Measurements from ENCODE around the gene ANKRD33B. TPM values are rescaled to one million over a fixed set of nuclear protein-coding genes. Genes with fewer than 3 reads are reported as not detected.

The ANKRD33B gene
- total RNA-seq, 1 donor from 2014 or later, result 0.84 TPM

GRCh38 chr5:10671041-10672008 lies 107.5 kb downstream of the ANKRD33B start:
- H3K27ac Mint-ChIP-seq (ENCODE audit: unreplicated experiment), result no peak overlapping the region
- peaks cover 3% of the 10 kb centered on the region for H3K27me3 Mint-ChIP-seq (ENCODE audit: low read depth)
- H3K4me1 Mint-ChIP-seq, result no peaks in the 10 kb centered on the region
- no peak overlapping the region for H3K4me3 Mint-ChIP-seq
- peaks cover 4% of the 10 kb centered on the region for H3K36me3 Mint-ChIP-seq (ENCODE audit: low read depth)
- no peak for DNase-seq (ENCODE audit: low read depth, low spot score)
- H3K9me3 Mint-ChIP-seq, result peaks cover 4% of the 10 kb centered on the region
- no peak for TF ChIP-seq CTCF (conservative IDR thresholded peaks at IDR 0.05)

- peaks cover 9% of the 10 kb centered on the region for H3K9me3 Mint-ChIP-seq
- H3K4me1 Mint-ChIP-seq, result no peaks in the 10 kb centered on the region
- H3K4me3 Mint-ChIP-seq, result no peak overlapping the region
- no peak for DNase-seq (ENCODE audit: low read depth, low spot score)
- peaks cover 14% of the 10 kb centered on the region for H3K36me3 Mint-ChIP-seq (ENCODE audit: low read depth)
- no peak overlapping the region for H3K27ac Mint-ChIP-seq (ENCODE audit: unreplicated experiment)
- no peak for TF ChIP-seq CTCF (conservative IDR thresholded peaks at IDR 0.05)
- H3K27me3 Mint-ChIP-seq (ENCODE audit: low read depth), result peaks cover 3% of the 10 kb centered on the region
These were observed 108.5 kb downstream of the ANKRD33B start for GRCh38 chr5:10672146-10673016.

- Mint-ChIP-seq H3K27me3 (ENCODE audit: low read depth) (peaks cover 3% of the 10 kb centered on the region), H3K4me3 (no peak overlapping the region), H3K4me1 (no peaks in the 10 kb centered on the region), H3K9me3 (peaks cover 7% of the 10 kb centered on the region), H3K36me3 (ENCODE audit: low read depth) (peaks cover 20% of the 10 kb centered on the region), H3K27ac (ENCODE audit: unreplicated experiment) (no peak overlapping the region)
- no peak for TF ChIP-seq CTCF (conservative IDR thresholded peaks at IDR 0.05)
- DNase-seq (ENCODE audit: low read depth, low spot score), result no peak
These were observed 109.1 kb downstream of the ANKRD33B start for GRCh38 chr5:10673017-10673389.

GRCh38 chr5:10673407-10673806 lies 109.5 kb downstream of the ANKRD33B start:
- no peak for DNase-seq (ENCODE audit: low read depth, low spot score)
- Mint-ChIP-seq H3K36me3 (ENCODE audit: low read depth) (peaks cover 21% of the 10 kb centered on the region), H3K27ac (ENCODE audit: unreplicated experiment) (no peak overlapping the region), H3K4me3 (no peak overlapping the region), H3K4me1 (no peaks in the 10 kb centered on the region), H3K9me3 (peaks cover 7% of the 10 kb centered on the region), H3K27me3 (ENCODE audit: low read depth) (peaks cover 3% of the 10 kb centered on the region)
- TF ChIP-seq CTCF (conservative IDR thresholded peaks at IDR 0.05), result no peak

GRCh38 chr5:10674096-10674495 lies 110.2 kb downstream of the ANKRD33B start:
- TF ChIP-seq CTCF (conservative IDR thresholded peaks at IDR 0.05), result no peak
- H3K4me1 Mint-ChIP-seq, result no peaks in the 10 kb centered on the region
- H3K27me3 Mint-ChIP-seq (ENCODE audit: low read depth), result peaks cover 3% of the 10 kb centered on the region

More at GRCh38 chr5:10674096-10674495, 110.2 kb downstream of the ANKRD33B start:
- Mint-ChIP-seq H3K27ac (ENCODE audit: unreplicated experiment) (no peak overlapping the region), H3K4me3 (no peak overlapping the region), H3K36me3 (ENCODE audit: low read depth) (peaks cover 21% of the 10 kb centered on the region), H3K9me3 (peaks cover 7% of the 10 kb centered on the region)
- no peak for DNase-seq (ENCODE audit: low read depth, low spot score)

All from neural crest cell (in vitro differentiated cells).